ENCODE measurements around the gene INTS15.

DNA sequence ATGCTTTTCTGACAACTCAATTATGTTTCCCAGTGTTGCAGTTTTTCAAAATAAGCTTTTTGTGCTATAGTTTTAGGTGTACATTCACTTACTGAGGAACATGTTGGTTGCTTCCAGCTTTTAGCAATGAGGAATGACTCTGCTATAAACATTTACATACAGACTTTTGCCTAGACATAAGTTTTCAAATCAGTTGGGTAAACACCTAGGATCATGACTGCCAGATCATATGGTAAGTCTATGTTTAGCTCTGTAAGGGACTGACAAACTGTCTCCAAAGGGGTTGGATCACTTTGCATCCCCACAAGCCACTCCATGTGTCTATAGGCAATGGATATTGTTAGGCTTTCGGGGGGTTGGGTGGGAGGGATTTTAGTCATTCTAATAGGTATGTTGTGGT lies 27.7 kb upstream of the INTS15 start:
- TF ChIP-seq, protein P1, sequence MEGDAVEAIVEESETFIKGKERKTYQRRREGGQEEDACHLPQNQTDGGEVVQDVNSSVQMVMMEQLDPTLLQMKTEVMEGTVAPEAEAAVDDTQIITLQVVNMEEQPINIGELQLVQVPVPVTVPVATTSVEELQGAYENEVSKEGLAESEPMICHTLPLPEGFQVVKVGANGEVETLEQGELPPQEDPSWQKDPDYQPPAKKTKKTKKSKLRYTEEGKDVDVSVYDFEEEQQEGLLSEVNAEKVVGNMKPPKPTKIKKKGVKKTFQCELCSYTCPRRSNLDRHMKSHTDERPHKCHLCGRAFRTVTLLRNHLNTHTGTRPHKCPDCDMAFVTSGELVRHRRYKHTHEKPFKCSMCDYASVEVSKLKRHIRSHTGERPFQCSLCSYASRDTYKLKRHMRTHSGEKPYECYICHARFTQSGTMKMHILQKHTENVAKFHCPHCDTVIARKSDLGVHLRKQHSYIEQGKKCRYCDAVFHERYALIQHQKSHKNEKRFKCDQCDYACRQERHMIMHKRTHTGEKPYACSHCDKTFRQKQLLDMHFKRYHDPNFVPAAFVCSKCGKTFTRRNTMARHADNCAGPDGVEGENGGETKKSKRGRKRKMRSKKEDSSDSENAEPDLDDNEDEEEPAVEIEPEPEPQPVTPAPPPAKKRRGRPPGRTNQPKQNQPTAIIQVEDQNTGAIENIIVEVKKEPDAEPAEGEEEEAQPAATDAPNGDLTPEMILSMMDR (IDR thresholded peaks at IDR 0.05), result no peak
- no peak for TF ChIP-seq ZFX (IDR thresholded peaks at IDR 0.05; ENCODE audit: borderline replicate concordance)

All from 22Rv1 (cell line).